IMR-90 (cell line): ENCODE results near the gene SHROOM3. TPM values are rescaled to one million over a fixed set of nuclear protein-coding genes. Genes with fewer than 3 reads are reported as not detected.

Source experiments
- ATAC-seq: fragments of 200-7000 bp; cut with Tn5 transposase; 2 replicates; pipeline ENCODE4 v1.9.1; 2020; ENCODE audit warnings: low read depth, mild to moderate bottlenecking, moderate library complexity
- BruUV-seq: library from RNA; stranded (reverse); fragments of 400-500 nt; replicated peaks from 2 replicates; lab custom pipeline; 2021; lab: Mats Ljungman, UMichigan
- CTCF ChIA-PET: fragments of 300-600 bp; formaldehyde crosslinking; extraction: SDS; loops from one replicate; lab custom pipeline; 2021; ENCODE audit warnings: antibody characterized with exemption; lab: Yijun Ruan, JAX
- POLR2A ChIA-PET: fragments of 300-600 bp; sonication (Branson Sonifier 250); formaldehyde crosslinking; loops from one replicate; lab custom pipeline; 2022; ENCODE audit warnings: antibody characterized with exemption; ENCODE audit not compliant: unreplicated experiment; lab: Charles Lee
- DNase-seq: peaks from one replicate; pipeline ENCODE4 v3.0.0; 2013
- H2AFZ ChIP-seq: replicated peaks from 2 replicates; pipeline ENCODE3; 2013; ENCODE audit warnings: low read length, mild to moderate bottlenecking; ENCODE audit not compliant: poor library complexity
- H2AK5ac ChIP-seq: 2 replicates; pipeline ENCODE4 v1.6.1; 2013; ENCODE audit warnings: low read depth, low read length, inconsistent platforms
- H2AK9ac ChIP-seq: replicated peaks from 2 replicates; pipeline ENCODE3; 2013; ENCODE audit warnings: mild to moderate bottlenecking, low read depth, low read length, moderate library complexity; ENCODE audit not compliant: poor library complexity
- H2BK120ac ChIP-seq: 2 replicates; pipeline ENCODE4 v1.6.1; 2013; ENCODE audit warnings: low read depth, low read length, inconsistent platforms
- H2BK15ac ChIP-seq: 3 replicates; pipeline ENCODE4 v1.6.1; 2013; ENCODE audit warnings: low read depth, low read length, inconsistent platforms
- H2BK20ac ChIP-seq: 2 replicates; pipeline ENCODE4 v1.6.1; 2013; ENCODE audit warnings: low read depth, mild to moderate bottlenecking, inconsistent platforms, low read length, moderate library complexity
- H2BK5ac ChIP-seq: 2 replicates; pipeline ENCODE4 v1.6.1; 2013; ENCODE audit warnings: mild to moderate bottlenecking, low read depth, low read length, inconsistent platforms; ENCODE audit not compliant: poor library complexity, severe bottlenecking
- H3K14ac ChIP-seq: replicated peaks from 2 replicates; pipeline ENCODE4 v1.6.1; 2013; ENCODE audit warnings: low read depth, low read length, inconsistent platforms
- H3K18ac ChIP-seq: 2 replicates; pipeline ENCODE4 v1.6.1; 2013; ENCODE audit warnings: low read depth, low read length, control low read depth
- H3K23ac ChIP-seq: 2 replicates; pipeline ENCODE4 v1.6.1; 2013; ENCODE audit warnings: low read depth, low read length, inconsistent platforms
- H3K27ac ChIP-seq: 2 replicates; pipeline ENCODE4 v1.5.1; 2013; ENCODE audit warnings: mild to moderate bottlenecking, control low read depth, low read length; ENCODE audit not compliant: insufficient read depth
- H3K27me3 ChIP-seq: 2 replicates; pipeline ENCODE4 v1.6.1; 2013; ENCODE audit warnings: low read length; ENCODE audit not compliant: control insufficient read depth, insufficient read depth
- H3K36me3 ChIP-seq: 2 replicates; pipeline ENCODE4 v1.6.1; 2013; ENCODE audit warnings: low read length, mixed read lengths; ENCODE audit not compliant: control insufficient read depth, insufficient read depth
- H3K4ac ChIP-seq: 2 replicates; pipeline ENCODE4 v1.6.1; 2013; ENCODE audit warnings: low read depth, low read length, inconsistent platforms
- H3K4me1 ChIP-seq: 2 replicates; pipeline ENCODE4 v1.6.1; 2013; ENCODE audit warnings: low read length, mixed read lengths; ENCODE audit not compliant: control insufficient read depth, insufficient read depth
- H3K4me2 ChIP-seq: 2 replicates; pipeline ENCODE4 v1.6.1; 2013; ENCODE audit warnings: low read depth, mild to moderate bottlenecking, control low read depth, low read length, moderate library complexity
- H3K4me3 ChIP-seq: 2 replicates; pipeline ENCODE4 v1.5.1; 2013; ENCODE audit warnings: low read depth, mild to moderate bottlenecking, control low read depth, low read length, moderate library complexity; ENCODE audit not compliant: insufficient read depth
- H3K56ac ChIP-seq: 2 replicates; pipeline ENCODE4 v1.6.1; 2013; ENCODE audit warnings: low read length, inconsistent platforms; ENCODE audit not compliant: insufficient read depth; ENCODE audit errors: extremely low read depth
- H3K79me1 ChIP-seq, 2 experiments: 2 replicates each; pipeline ENCODE4 v1.6.1; 2013; ENCODE audit warnings: low read length in 2 of 2, inconsistent platforms in 1 of 2, low read depth in 1 of 2
- H3K9ac ChIP-seq: 2 replicates; pipeline ENCODE4 v1.6.1; 2013; ENCODE audit warnings: low read depth, low read length, control low read depth
- H3K9me1 ChIP-seq: 2 replicates; pipeline ENCODE4 v1.6.1; 2013; ENCODE audit warnings: low read length, inconsistent platforms; ENCODE audit not compliant: insufficient read depth
- H3K9me3 ChIP-seq: 2 replicates; pipeline ENCODE4 v1.6.1; 2013; ENCODE audit warnings: low read length; ENCODE audit not compliant: control insufficient read depth, insufficient read depth
- H4K20me1 ChIP-seq: 2 replicates; pipeline ENCODE4 v1.6.1; 2013; ENCODE audit warnings: low read length, inconsistent platforms; ENCODE audit not compliant: insufficient read depth
- H4K5ac ChIP-seq: 2 replicates; pipeline ENCODE4 v1.6.1; 2013; ENCODE audit warnings: mild to moderate bottlenecking, low read depth, low read length, control low read depth
- H4K8ac ChIP-seq, 2 experiments: 2 replicates each; pipeline ENCODE4 v1.6.1; 2013; ENCODE audit warnings: low read depth in 2 of 2, low read length in 2 of 2, control low read depth in 1 of 2, inconsistent platforms in 1 of 2
- H4K91ac ChIP-seq: 2 replicates; pipeline ENCODE4 v1.6.1; 2013; ENCODE audit warnings: low read depth, low read length, inconsistent platforms; ENCODE audit not compliant: insufficient read depth
- BHLHE40 ChIP-seq: fragments of 150-350 bp; IDR thresholded peaks from 2 replicates; pipeline ENCODE4 v1.6.1; 2016; ENCODE audit warnings: mild to moderate bottlenecking, low read depth, low read length
- CEBPB ChIP-seq: IDR thresholded peaks from 2 replicates; pipeline ENCODE4 v1.6.1; 2012; ENCODE audit warnings: low read depth, low read length, improper control_type of control experiment
- CHD1 ChIP-seq: IDR thresholded peaks from 2 replicates; pipeline ENCODE4 v1.6.1; 2012; ENCODE audit warnings: low read depth, low read length, improper control_type of control experiment
- FOS ChIP-seq: fragments of 150-350 bp; IDR thresholded peaks from 2 replicates; pipeline ENCODE4 v1.6.1; 2016; ENCODE audit warnings: low read depth, low read length
- MAFK ChIP-seq: IDR thresholded peaks from 2 replicates; pipeline ENCODE4 v1.6.1; 2012; ENCODE audit warnings: low read depth, low read length, improper control_type of control experiment
- NFE2L2 ChIP-seq: fragments of 150-350 bp; IDR thresholded peaks from 2 replicates; pipeline ENCODE4 v1.6.1; 2016; ENCODE audit warnings: low read depth, mild to moderate bottlenecking, low read length
- POLR2A ChIP-seq: IDR thresholded peaks from 2 replicates; pipeline ENCODE4 v1.6.1; 2012; ENCODE audit warnings: mild to moderate bottlenecking, low read depth, low read length
- RAD21 ChIP-seq: IDR thresholded peaks from 2 replicates; pipeline ENCODE4 v1.6.1; 2012; ENCODE audit warnings: low read length, improper control_type of control experiment
- RCOR1 ChIP-seq: IDR thresholded peaks from 2 replicates; pipeline ENCODE4 v1.6.1; 2012; ENCODE audit warnings: mild to moderate bottlenecking, low read length, improper control_type of control experiment; ENCODE audit not compliant: insufficient replicate concordance
- RFX5 ChIP-seq: IDR thresholded peaks from 2 replicates; pipeline ENCODE4 v1.8.0; 2012; ENCODE audit warnings: low read depth, mild to moderate bottlenecking, low read length, moderate library complexity
- SMC3 ChIP-seq: fragments of 150-350 bp; IDR thresholded peaks from 2 replicates; pipeline ENCODE4 v1.6.1; 2016; ENCODE audit warnings: low read depth, mild to moderate bottlenecking, antibody characterized with exemption, low read length, moderate library complexity
- WGBS, 2 experiments: methylation state at CpG; one replicate each; pipeline versions ENCODE4 v1.1.5 to v1.1.7; 2013; ENCODE audit warnings: missing lambda C conversion rate in 2 of 2; ENCODE audit not compliant: insufficient read length in 1 of 2; ENCODE audit errors: extremely low coverage in 2 of 2; 5-methylcytosine and 5-hydroxymethylcytosine counted together
- dilution Hi-C: fragments of 300-500 bp; cut with HindIII; formaldehyde crosslinking; loops from one replicate; pipeline ENCODE4 v1.14.3; 2018; ENCODE audit warnings: low sequenced_read_pairs; ENCODE audit not compliant: unreplicated experiment
- in situ Hi-C: fragments of 300-500 bp; cut with MboI; formaldehyde crosslinking; loops from 3 replicates; pipeline ENCODE4 v1.14.3; 2019; ENCODE audit warnings: low sequenced_read_pairs, inconsistent platforms, mixed read lengths
- intact Hi-C: fragments of 100-400 bp; cut with micrococcal nuclease; formaldehyde crosslinking; loops from 2 replicates; pipeline ENCODE4 v1.10.0; 2022
- polyA plus RNA-seq, 3 experiments: library from polyadenylated mRNA; depleted of rRNA; stranded (reverse); fragments of >200 nt; gene quantifications; 2 replicates each; pipeline ENCODE4 v1.2.3, GENCODE V29; 2012; ENCODE audit warnings: low replicate concordance in 1 of 3
- total RNA-seq: library from RNA; depleted of rRNA; stranded (reverse); fragments of >200 nt; gene quantifications from 2 replicates; pipeline ENCODE4 v1.2.3, GENCODE V29; 2012
- TF ChIP-seq, protein P1 (sequence below): fragments of 150-350 bp; IDR thresholded peaks from 2 replicates; pipeline ENCODE4 v1.6.1; 2016; ENCODE audit warnings: low read depth, mild to moderate bottlenecking, low read length, moderate library complexity, borderline replicate concordance
- TF ChIP-seq, protein P2 (sequence below): fragments of 150-350 bp; IDR thresholded peaks from 2 replicates; pipeline ENCODE4 v1.6.1; 2017; ENCODE audit warnings: mild to moderate bottlenecking, antibody characterized with exemption, low read length, low read depth
- TF ChIP-seq, protein P3 (sequence below): conservative IDR thresholded peaks from 2 replicates; pipeline ENCODE4 v1.5.1; 2012; ENCODE audit warnings: mild to moderate bottlenecking, low read depth, low read length, improper control_type of control experiment

Gene SHROOM3
- total and polyA plus RNA-seq, 2 of the 4 experiments (the other 2 are of a cell fraction) = 10.8 to 19.5 TPM

DNA sequence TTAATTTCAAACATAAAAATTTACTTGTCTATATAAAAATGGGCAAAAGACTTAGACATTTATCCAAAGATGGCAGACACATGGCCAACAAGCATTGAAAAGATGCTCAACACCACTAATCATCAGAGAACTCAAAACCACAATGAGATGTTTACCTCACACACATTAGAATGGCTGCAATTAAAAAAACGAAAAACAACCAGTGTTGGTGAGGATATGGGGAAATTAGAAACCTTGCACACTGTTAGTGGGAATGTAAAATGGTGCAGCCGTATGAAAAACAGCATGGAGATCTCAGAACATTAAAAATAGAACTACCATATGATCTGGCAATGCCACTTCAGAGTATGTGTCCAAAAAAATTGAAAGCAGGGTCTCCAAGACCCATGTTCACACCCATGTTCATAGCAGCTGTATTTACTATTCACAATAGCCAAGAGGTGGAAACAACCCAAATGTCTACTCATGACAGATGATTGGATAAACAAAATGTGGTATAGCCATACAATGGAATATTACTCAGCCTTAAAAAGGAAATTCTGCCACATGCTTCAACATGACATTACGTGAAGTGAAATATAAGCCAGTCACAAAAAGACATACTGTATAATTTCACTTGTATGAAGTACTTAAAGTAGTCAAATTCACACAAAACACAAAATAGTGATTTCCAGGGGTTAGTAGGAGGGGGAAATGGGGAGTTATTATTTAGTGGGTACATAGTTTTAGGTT is 316.7 kb downstream of the SHROOM3 start:
- no CpG with 5 or more reads among the region's 3 CpGs for WGBS, 2 experiments
- Histone ChIP-seq H3K18ac (peak overlapping the region; percentile 68; the same call in 1 of the 2 replicates), H2AK9ac (no peak overlapping the region), H4K8ac (peak overlapping the region; percentile 40 to 75; a peak in 2 of 4 replicates), H2BK120ac (peak overlapping the region; percentile 92), H2AFZ (no peak overlapping the region), H3K36me3 (peaks cover 18% of the 10 kb centered on the region), H2BK15ac (peak overlapping the region; percentile 75; the same call in 2 of the 3 replicates), H3K56ac (0 out of 2 replicates have a peak overlapping the region, but pooled peaks have one; percentile 16), H3K27ac (peak overlapping the region; percentile 34; the same call in 1 of the 2 replicates), H3K9me1 (peaks cover 23% of the 10 kb centered on the region), H3K4me1 (peaks cover 27% of the 10 kb centered on the region), H3K4me2 (no peak overlapping the region), H3K9ac (no peak overlapping the region), H2BK20ac (peak overlapping the region; percentile 61), H4K5ac (peak overlapping the region; percentile 28; the same call in 1 of the 2 replicates), H3K4ac (peak overlapping the region; percentile 74; the same call in 1 of the 2 replicates), H4K91ac (peak overlapping the region; percentile 71; the same call in 1 of the 2 replicates), H3K23ac (peak overlapping the region; percentile 67; the same call in 1 of the 2 replicates), H3K14ac (peak overlapping the region; percentile 82), H2BK5ac (peak overlapping the region; percentile 100), H2AK5ac (peak overlapping the region; percentile 71; the same call in 1 of the 2 replicates), H3K79me1 (peaks cover 32 to 65% of the 10 kb centered on the region in 2 experiments), H3K4me3 (no peak overlapping the region), H4K20me1 (no peaks in the 10 kb centered on the region), H3K27me3 (no peaks in the 10 kb centered on the region), H3K9me3 (no peaks in the 10 kb centered on the region)
- DNase-seq (no peak), ATAC-seq (no peak)
- BruUV-seq = no TSS peak
- CTCF ChIA-PET = no interaction called here
- in situ Hi-C loops (loop anchor here (25.0 kb wide), 1 partner anchor 411 kb away; the partner anchor contains the start of gene CCNG2), dilution Hi-C loops (no loop called here), intact Hi-C loops (loop anchor here (5.0 to 10.0 kb wide), 5 partner anchors 139 to 577 kb away; no protein-coding TSS in a partner anchor)
- POLR2A ChIA-PET = no interaction called here
- TF ChIP-seq, protein P1, sequence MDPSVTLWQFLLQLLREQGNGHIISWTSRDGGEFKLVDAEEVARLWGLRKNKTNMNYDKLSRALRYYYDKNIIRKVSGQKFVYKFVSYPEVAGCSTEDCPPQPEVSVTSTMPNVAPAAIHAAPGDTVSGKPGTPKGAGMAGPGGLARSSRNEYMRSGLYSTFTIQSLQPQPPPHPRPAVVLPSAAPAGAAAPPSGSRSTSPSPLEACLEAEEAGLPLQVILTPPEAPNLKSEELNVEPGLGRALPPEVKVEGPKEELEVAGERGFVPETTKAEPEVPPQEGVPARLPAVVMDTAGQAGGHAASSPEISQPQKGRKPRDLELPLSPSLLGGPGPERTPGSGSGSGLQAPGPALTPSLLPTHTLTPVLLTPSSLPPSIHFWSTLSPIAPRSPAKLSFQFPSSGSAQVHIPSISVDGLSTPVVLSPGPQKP = no peak
- TF ChIP-seq RFX5 = no peak
- TF ChIP-seq MAFK = no peak
- TF ChIP-seq SMC3 = no peak
- no peak for TF ChIP-seq CEBPB
- TF ChIP-seq, protein P2, sequence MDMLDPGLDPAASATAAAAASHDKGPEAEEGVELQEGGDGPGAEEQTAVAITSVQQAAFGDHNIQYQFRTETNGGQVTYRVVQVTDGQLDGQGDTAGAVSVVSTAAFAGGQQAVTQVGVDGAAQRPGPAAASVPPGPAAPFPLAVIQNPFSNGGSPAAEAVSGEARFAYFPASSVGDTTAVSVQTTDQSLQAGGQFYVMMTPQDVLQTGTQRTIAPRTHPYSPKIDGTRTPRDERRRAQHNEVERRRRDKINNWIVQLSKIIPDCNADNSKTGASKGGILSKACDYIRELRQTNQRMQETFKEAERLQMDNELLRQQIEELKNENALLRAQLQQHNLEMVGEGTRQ = no peak
- no peak for TF ChIP-seq RAD21
- TF ChIP-seq, protein P3, sequence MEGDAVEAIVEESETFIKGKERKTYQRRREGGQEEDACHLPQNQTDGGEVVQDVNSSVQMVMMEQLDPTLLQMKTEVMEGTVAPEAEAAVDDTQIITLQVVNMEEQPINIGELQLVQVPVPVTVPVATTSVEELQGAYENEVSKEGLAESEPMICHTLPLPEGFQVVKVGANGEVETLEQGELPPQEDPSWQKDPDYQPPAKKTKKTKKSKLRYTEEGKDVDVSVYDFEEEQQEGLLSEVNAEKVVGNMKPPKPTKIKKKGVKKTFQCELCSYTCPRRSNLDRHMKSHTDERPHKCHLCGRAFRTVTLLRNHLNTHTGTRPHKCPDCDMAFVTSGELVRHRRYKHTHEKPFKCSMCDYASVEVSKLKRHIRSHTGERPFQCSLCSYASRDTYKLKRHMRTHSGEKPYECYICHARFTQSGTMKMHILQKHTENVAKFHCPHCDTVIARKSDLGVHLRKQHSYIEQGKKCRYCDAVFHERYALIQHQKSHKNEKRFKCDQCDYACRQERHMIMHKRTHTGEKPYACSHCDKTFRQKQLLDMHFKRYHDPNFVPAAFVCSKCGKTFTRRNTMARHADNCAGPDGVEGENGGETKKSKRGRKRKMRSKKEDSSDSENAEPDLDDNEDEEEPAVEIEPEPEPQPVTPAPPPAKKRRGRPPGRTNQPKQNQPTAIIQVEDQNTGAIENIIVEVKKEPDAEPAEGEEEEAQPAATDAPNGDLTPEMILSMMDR = no peak
- no peak for TF ChIP-seq POLR2A
- TF ChIP-seq NFE2L2 = no peak
- TF ChIP-seq BHLHE40 = no peak
- TF ChIP-seq CHD1 = no peak
- TF ChIP-seq RCOR1 = no peak
- TF ChIP-seq FOS = no peak
